Neural progenitor cell (in vitro differentiated cells): ENCODE measurements around the gene FRRS1.

Experiments used
- CTCF ChIP-seq: fragments of 200-600 bp; sonication (generic); IDR thresholded peaks from 2 replicates; pipeline ENCODE4 v1.5.1; 2017; ENCODE audit warnings: antibody characterized with exemption, mild to moderate bottlenecking
- EZH2 ChIP-seq: fragments of 200-600 bp; sonication (generic); IDR thresholded peaks from 2 replicates; pipeline ENCODE4 v1.6.1; 2017; ENCODE audit warnings: antibody characterized with exemption, mild to moderate bottlenecking, moderate library complexity
- EZH2phosphoT487 ChIP-seq: fragments of 200-600 bp; sonication (generic); IDR thresholded peaks from 2 replicates; pipeline ENCODE4 v1.6.1; 2017; ENCODE audit warnings: antibody characterized with exemption

DNA sequence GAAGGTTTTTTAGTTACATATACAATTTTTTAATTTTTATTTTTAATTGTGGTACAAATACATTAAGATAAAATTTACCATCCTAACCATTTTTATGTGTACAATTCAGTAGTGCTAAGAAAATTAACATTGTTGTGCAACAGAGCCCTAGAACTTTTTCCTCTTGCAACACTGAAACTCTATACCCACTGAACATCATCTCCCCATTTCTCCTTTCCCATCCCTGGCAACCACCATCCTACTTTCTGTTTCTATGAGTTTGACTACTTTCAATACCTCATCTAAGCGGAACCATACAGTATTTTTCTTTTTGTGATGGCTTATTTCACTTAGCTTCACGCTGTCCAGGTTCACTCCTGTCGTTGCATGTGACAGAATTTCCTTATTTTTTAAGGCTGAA lies 66.4 kb downstream of the FRRS1 start:
- no peak for TF ChIP-seq EZH2
- TF ChIP-seq EZH2phosphoT487, result no peak
- TF ChIP-seq CTCF, result no peak
